Measurements from ENCODE around the gene TCF12.

The TCF12 gene

DNA sequence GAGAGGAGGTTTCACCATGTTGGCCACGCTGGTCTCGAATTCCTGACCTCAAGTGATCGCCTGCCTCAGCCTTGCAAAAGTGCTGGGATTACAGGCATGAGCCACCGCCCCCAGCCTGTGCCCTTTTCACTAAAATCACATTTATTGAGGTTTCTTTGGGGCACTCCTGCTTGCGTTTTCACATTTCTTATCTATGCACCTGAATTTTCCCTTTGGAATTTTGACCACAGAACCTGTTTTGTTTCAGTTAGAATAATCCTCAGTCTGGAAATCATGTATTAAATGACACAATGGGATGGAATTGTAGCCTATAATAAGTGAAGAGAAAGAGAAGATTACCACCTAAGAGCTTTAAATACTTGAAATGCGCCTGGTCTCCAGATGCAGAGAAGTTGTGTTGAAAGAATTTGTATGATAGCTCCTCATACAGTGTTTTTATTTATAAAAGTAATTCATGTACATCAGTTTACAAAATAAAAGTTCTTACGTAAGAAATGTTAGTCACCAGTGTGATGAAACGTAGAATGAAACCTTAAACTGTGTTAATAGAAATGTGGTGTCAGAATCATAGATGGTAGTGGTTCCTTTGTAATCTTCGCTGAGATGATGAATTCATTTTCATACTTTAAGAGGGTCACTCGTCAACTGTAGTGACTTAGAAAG is 107.0 kb downstream of the TCF12 start:
- no peak for DNase-seq

DNA sequence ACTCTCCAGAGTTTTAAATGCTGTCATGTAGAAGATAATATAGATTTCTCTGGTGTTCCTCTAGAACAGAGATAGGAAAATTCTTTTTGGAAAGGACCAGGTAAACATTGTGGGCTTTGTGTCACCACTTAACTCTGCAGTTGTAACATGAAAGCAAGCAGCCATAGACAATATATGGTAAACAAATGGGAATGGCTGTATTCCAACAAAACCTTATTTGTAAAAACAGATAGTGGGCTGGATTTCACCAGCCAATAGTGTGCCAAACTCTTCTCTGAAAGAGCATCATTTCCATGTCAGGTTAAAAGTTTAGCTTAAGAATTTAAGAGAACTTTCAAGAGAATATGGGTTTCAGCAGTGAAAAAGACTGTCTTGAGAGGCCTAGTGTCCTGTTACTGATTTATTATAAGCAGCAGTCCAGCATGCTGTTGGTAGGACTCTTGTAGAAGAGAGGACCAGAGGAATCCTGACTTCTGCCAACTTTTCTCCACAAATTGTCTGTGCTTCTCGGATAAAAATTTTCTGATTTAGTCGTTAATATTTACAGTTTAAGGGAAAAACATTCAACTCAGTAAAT is 107.7 kb downstream of the TCF12 start:
- DNase-seq, result peak; percentile 30

DNA sequence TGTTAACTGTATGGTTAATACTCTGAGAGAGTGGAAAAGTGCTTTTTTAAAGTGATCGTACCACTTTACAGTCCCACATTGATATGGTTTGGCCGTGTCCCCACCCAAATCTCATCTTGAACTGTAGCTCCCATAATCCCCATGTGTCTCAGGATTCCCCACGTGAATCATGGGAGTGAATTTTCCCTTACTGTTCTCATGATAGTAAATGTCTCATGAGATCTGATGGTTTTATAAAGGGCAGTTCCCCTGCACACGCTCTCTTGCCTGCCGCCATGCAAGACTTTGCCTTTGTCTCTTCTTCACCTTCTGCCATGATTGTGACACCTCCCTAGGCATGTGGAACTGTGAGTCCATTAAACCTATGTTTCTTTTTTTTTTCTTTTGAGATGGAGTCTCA is 109.2 kb downstream of the TCF12 start:
- no peak for DNase-seq

DNA sequence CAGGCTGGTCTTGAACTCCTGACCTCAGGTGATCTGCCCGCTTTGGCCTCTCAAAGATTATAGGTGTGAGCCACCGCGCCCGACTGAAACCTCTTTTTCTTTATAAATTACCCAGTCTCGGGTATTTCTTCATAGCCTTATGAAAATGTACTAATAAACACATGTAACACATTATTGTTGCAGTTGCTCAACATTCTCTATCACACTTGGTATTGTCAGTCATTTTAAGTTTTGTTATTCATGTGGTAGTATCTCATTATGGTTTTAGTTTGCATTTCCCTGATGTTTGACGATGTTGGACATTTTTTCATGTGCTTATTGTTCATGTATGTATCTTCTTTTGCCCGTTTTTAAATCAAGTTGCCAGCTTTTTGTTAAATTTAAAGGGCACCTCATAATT is 109.7 kb downstream of the TCF12 start:
- DNase-seq, result no peak

DNA sequence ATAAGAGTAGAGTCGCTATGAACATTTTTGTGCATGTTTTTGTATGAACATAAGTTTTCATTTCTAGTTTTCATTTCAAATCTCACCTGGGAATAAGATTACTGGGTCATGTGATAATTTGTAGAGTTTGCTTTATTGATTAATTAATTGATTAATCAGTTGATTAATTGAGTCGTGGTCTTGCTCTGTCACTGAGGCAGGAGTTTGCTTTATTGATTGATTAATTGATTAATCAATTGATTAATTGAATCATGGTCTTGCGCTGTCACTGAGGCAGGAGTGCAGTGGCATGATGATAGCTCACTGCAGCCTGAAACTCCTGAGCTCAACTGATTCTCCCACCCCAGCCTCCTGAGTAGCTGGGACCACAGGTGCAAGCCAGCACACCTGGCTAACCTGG is 111.6 kb downstream of the TCF12 start:
- no peak for DNase-seq

DNA sequence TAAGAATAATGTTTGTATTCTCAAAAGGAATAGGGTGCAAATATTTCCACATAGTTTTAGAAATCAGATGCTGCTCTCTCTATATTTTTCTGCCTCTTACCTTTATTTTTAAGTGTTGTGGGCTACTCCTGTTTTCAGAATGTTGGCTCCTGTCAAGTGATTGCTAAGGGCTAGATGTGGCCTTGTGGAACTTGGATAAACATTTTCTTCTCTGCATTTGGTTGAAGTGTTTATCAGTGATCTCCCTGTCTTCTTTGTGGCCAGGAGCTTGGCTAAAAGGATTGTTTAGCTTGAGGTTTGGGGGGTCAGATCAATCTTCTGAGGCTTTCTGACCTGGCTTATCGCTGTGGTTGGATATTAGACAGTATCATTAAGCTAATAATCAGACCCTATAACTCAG is 112.6 kb downstream of the TCF12 start:
- no peak for DNase-seq

DNA sequence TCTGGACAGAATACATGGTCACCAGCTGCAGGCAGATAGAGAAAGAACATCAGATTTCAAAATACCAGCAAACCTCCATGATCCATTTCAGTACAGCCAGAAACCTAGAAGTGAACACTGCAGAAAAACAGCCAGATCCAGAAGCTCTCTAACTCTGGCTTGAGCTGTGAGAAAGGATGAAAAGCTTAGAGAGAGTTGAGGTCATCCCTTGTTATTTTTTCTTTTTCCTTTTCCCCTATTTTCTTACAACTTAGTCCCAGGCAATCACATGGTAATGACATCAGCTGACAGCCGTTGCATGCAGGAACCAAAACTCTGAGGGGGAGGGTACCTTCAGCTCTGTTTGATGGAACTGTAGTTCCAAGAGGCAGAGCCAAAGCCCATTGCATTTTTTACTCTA is 113.2 kb downstream of the TCF12 start:
- DNase-seq, result no peak

DNA sequence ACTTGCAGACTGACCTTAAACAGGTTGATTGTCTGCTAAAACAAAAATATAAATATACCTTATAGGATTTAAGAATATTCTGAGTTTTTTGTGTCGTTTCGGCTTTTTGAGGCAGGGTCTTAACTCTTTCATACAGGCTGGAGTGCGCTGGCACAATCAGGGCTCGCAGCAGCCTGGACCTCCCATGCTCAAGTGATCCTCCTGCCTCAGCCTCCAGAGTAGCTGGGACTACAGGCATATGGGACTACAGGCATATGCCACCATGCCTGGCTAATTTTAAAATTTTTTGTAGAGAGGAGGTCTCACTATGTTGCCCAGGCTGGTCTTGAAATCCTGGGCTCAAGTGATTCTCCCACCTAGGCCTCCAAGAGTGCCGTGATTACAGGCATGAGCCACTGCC is 113.9 kb downstream of the TCF12 start:
- DNase-seq, result no peak

DNA sequence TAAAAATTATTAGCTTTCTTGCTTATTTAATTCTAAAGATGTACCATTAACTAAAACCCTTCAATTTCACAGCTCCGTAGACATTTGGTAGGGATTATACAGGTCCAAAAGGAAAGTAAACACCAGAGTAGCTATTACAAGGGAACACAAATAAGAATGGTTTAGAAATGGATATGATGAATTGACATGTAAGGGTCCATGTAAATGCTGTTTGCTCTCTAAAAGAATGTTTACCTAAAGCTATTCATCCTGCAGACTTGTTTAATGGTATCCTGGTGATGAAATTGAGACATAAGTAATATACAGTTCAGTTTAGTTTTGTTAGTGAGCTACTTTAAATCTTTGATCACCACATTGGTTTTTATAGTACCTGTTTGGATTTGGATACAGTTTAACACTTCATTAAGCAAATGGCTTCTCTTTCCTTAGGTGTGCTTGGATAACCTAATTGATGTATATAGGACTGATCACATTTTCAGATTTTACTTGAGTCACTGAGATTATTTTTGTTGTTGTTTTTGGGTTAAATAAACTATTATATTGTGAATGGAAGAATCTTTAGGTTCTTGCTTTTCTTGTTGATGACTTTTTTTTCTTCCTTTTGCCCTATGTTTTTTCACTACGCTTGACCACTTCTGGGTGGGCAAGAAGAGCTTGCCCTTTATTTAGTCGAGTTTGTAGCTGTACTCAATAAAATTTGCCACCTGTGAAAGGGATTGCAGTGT is 115.4 kb downstream of the TCF12 start:
- peak; percentile 74 for DNase-seq

DNA sequence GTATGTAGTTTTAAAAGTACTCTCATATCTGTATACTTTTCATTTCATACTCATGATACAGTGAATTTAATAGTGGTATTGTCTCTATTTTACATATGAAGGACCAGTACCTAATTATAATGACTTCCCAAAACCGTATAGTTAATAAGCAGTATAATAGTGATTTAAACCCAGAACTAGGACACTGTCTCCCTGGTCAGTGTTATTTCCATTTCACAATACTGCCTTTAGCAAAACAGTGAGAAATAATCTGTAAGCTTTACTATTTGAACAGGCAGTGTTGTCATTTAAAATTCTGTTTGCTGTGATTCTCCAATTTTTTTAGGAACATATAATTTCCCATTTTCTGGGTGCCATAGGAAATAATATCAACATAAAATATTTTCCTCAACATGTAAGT is 116.2 kb downstream of the TCF12 start:
- no peak for DNase-seq

DNA sequence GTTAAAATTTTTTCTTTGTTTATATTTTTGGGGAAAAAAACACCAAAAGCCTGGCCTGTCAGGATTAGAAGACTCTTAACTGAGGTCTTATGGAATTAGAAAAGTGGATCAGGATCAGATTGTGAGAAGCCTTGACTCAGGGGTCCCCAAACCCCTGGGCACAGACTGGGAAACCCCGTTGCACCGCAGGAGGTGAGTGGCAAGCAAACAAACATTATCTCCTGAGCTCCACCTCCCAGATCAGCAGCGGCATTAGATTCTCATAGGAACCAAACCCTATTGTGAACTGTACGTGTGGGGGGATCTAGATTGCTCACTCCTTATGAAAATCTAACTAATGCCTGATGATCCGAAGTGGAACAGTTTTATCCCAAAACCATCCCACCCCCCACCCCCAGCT is 117.2 kb downstream of the TCF12 start:
- DNase-seq, result no peak

DNA sequence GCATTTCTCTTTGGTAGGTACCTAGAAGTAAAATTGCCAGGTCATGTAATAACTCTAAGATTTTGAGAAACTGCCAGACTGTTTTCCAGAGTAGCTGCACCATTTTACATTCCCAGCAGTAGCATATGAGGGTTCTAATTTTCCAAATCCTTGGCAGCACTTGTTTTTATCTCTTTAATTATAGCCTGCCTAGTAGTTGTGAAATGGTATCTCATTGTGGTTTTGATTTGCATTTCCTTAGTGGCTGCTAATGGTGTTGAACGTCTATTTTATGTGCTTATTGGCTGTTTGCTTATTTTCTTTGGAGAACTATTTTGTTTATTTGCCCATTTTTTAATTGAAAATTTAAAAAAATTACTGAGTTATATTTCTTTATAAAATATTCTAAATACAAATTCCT is 117.9 kb downstream of the TCF12 start:
- DNase-seq, result no peak

DNA sequence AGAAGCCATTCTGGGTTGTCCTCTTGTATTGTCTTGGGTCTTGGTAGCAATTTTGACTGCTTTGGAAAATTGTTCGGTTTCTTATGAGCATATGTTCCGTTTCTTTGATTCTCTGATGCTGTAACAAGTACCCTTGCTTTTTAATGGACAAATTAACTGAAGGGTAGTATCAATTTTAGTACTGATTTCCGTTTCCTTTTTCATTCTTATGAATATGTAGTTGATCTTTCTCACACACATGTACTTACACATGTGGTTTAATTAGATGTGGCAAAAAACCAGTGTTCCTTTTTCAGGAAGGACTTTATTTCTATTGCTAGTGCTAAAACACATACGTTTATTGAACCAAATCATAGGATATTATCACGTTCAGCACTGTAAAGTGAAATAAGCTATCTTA is 119.1 kb downstream of the TCF12 start:
- DNase-seq, result no peak

DNA sequence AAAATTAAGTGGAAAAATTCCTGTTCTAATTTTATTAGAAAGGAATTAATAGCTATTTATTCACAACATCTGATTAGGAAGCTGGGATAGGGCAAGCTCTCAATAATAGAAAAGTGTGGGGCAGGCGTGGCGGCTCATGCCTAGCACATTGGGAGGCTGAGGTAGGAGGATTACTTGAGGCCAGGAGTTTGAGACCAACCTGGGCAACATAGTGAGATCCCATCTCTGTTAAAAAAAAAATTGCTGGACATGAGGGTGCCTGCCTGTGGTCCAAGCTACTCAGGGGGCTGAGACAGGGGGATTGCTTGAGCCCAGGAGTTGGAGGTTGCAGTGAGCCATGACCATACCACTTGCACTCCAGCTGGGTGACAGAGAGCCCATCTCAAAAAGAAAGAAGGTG is 119.6 kb downstream of the TCF12 start:
- no peak for DNase-seq

DNA sequence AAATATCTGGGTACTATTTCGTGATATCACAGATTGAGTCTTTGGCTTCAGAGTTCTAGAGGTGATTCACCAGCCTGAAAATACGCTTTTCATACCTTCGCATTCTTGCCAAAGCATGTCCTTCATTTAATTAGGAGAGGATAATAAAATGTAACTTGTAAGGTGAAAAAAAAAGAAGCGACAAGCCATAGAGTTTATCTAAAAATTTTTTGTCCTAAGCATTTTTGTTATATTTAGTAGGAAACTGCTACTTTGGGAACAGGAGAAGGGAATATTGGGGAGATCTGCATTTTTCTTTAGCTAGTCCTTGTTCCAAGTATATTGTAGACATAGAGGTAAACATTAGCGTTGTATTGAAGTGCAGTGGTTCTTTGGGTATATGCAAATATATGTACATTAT is 120.1 kb downstream of the TCF12 start:
- no peak for DNase-seq

DNA sequence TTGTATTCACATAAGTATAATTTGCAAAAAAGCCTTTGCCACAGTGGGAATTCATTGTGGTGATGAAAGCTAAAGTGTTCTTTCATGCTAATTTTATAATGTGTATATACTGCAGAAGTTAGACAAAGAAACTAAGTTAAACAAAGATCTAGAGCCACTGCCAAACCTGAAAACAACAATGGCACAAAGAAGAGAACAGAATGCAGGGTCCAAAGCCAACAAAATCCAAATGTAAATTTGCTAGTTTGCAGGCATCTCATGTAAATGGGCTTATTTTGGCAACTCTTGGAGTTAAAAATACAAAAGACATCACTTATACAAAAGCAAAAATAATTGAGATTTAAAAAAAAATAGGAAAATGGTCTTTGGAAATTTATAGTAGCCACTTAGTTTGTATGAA is 123.0 kb downstream of the TCF12 start:
- DNase-seq, result no peak

DNA sequence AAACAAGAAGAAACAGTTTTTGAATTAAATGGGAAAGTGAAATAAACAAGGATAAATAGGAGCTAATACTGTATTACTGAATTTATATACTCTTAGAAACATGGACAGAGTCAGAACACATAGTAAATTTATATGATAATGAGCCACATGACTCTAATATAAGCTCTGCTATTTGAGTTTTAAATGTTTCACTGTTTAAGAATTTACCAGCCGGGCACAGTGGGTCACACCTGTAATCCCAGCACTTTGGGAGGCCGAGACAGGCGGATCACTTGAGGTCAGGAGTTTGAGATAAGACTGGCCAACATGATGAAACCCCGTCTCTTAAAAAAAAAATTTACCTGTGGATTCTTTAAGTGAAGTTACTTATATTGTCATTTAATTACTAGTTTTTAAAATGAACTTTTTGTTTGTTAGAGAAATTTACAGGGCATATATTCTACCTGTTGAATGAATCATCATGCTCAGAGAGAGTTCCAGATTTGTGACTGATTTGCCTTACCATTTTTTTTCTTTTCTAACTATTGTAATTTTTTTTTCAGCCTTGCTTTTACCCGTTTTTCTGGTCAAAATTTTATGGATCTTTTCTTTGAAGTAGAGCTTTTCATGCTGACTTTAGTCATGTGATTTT is 125.7 kb downstream of the TCF12 start:
- DNase-seq, result no peak

DNA sequence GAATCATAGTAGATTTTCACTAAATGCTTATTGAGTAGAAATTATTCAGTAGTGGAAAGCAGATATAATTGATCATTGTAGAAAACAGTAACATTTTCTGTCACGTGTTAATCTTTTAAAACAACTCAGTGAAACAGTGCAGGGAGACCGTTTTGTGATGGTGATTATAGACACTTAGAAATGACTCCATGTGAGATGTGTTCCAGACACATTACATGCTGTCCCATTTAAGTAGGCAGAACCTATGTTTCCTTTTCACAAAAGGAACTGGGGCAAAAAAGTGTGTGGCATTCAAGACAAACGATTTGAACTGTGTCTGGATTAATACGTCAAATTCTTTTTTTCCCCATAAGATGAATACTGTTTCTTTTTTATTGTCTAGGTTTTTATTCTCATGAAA is 126.5 kb downstream of the TCF12 start:
- no peak for DNase-seq

DNA sequence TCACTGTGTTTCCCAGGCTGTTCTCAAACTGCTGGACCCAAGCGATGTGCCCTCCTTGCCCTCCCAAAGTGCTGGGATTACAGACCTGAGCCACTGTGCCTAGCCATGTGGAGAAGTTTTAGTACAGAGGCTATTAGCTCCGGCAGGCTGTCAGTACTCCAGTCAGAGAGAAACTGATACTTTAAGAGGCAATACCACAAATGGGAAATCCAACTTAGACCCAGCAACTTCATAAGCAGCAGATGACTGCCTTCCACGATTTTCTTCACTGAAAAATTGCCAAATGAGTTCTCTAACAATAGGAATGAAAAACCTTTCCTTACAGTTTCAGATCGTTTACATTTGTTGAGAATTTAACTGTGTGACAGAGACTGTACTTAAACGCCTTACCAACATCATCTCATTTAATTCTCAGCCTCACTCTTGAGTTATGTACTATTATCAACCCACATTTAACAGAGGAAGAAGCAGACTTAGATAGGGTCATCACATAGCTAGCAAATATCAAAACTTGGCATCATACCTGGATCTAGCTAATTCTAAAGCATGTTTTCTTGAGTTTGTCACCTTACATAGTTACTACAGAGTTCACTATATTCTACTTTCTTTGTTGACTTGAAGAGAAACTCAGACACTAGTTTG is 127.4 kb downstream of the TCF12 start:
- DNase-seq, result no peak

DNA sequence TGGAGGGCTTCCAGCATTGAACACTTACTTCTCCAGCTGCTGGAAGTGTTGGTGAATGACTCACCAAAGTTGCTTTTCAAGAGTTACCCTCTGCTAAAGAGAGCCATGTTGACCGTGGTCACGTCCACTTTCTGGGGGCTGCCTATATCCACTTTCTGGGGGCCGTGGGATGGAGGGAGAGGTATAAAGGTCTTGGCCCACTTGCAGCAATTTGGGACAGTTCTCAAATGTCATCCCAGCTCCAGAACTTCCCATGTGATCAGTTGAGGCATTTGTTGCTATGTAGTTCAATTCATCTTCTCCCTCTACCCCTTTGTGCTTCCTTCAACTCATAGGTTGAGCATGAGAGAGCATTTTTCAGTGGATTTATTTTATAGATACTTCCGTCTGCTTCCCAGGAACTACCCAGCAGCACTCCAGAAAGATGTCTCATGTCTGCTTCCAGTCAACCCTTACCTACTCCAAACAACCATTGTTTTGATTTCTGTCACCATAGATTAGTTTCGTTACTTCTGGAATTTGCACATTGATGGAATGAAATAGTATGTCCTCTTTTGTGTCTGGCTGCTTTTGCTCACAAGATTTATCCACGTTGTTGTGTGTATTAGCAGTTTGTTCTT is 130.6 kb downstream of the TCF12 start:
- DNase-seq, result no peak

DNA sequence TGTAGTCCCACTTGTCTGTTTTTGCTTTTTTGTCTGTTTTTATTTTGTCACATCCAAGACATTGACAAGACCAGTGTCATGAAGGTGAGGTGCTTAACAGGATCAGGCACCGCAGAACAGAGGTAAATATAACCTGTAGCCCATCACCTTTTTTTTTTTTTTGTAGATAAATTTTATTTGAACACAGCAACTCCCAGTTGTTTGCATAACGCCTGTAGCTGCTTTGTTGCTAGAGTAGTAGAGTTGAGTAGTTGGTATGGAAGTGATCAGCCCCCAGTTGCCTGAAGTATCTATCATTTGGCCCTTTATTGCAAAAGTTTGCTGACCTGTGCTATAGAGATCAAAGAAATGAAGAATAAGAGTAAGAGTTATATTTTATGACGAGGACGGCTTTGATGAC is 135.0 kb downstream of the TCF12 start:
- DNase-seq, result no peak

DNA sequence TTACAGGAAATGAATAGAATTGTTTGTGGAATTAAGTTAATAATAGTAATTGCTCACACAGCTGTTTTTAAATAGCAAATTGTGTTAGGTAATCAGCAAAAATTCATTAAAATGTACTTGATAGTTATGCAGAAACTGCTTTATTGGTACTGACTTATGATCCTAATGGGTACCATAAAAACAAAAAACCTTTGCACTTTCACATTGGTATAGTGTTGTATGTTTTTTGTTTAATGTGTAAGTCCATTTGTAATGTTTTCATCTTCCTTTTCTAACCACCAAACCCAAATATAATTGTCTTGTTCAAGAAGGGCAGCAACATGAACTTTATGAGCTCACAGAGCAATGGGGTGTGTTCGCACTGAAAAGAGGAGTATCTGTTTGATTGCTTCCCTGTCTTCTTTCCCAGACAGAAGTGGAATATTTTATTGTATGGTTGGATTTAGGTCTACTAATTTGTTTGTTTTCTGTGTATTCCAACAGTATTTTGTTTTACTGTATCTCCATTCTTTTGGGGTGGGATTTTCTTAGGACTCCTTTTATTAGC is 135.8 kb downstream of the TCF12 start:
- no peak for DNase-seq

DNA sequence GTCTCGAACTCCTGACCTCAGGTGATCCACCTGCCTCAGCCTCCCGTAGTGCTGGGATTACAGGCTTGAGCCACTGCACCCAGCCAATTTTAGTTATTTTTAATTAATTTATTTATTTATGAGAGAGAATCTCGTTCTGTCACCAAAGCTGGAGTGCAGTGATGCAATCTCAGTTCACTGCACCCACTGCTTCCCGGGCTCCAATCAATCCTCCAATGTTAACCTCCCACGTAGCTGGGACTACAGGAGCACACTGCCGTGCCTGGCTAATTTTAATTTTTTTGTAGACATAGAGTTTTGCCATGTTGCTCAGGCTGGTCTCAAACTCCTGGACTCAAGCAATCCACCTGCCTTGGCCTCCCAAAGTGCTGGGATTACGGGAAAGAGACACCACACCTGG is 137.9 kb downstream of the TCF12 start:
- no peak for DNase-seq
